MM.1S (cell line): ENCODE measurements around the gene LCP2.

ENCODE experiments used
- DNase-seq: peaks from one replicate; pipeline ENCODE4 v3.0.0-alpha.2; 2015
- H2AFZ ChIP-seq: fragments of 300-600 bp; sonication (generic); 2 replicates; pipeline ENCODE4 v1.6.0; 2016; ENCODE audit warnings: antibody characterized with exemption, low read length
- H3F3A ChIP-seq: fragments of 300-600 bp; sonication (generic); 2 replicates; pipeline ENCODE4 v1.6.1; 2016; ENCODE audit warnings: mild to moderate bottlenecking, antibody characterized with exemption, low read length, moderate library complexity, mixed read lengths; ENCODE audit not compliant: insufficient read depth
- H3K27ac ChIP-seq: fragments of 300-600 bp; sonication (generic); 2 replicates; pipeline ENCODE4 v1.5.1; 2016; ENCODE audit warnings: mild to moderate bottlenecking, low read length
- H3K27me3 ChIP-seq: fragments of 300-600 bp; sonication (generic); replicated peaks from 2 replicates; pipeline ENCODE4 v1.6.0; 2016; ENCODE audit warnings: low read length; ENCODE audit not compliant: insufficient read depth
- H3K36me3 ChIP-seq: fragments of 300-600 bp; sonication (generic); replicated peaks from 2 replicates; pipeline ENCODE4 v1.6.1; 2016; ENCODE audit warnings: mild to moderate bottlenecking, low read length, mixed read lengths; ENCODE audit not compliant: insufficient read depth
- H3K4me1 ChIP-seq: fragments of 300-600 bp; sonication (generic); 2 replicates; pipeline ENCODE4 v1.6.1; 2016; ENCODE audit warnings: low read length, mixed read lengths
- H3K4me2 ChIP-seq: fragments of 300-600 bp; sonication (generic); 2 replicates; pipeline ENCODE4 v1.6.0; 2016; ENCODE audit warnings: low read depth, low read length
- H3K4me3 ChIP-seq: fragments of 300-600 bp; sonication (generic); 2 replicates; pipeline ENCODE4 v1.5.1; 2016; ENCODE audit warnings: low read length, mixed read lengths
- H3K79me2 ChIP-seq: fragments of 300-600 bp; sonication (generic); 2 replicates; pipeline ENCODE4 v1.6.1; 2016; ENCODE audit warnings: mixed run types, low read length, mixed read lengths
- H3K9ac ChIP-seq: fragments of 300-600 bp; sonication (generic); 2 replicates; pipeline ENCODE4 v1.6.1; 2016; ENCODE audit warnings: low read length, mixed read lengths
- H3K9me2 ChIP-seq: fragments of 300-600 bp; sonication (generic); replicated peaks from 2 replicates; pipeline ENCODE4 v1.6.1; 2016; ENCODE audit warnings: mild to moderate bottlenecking, low read length, mixed read lengths; ENCODE audit not compliant: insufficient read depth
- H3K9me3 ChIP-seq: fragments of 300-600 bp; sonication (generic); replicated peaks from 2 replicates; pipeline ENCODE4 v1.6.1; 2016; ENCODE audit warnings: mild to moderate bottlenecking, low read length, mixed read lengths; ENCODE audit not compliant: insufficient read depth
- H4K20me1 ChIP-seq: fragments of 300-600 bp; sonication (generic); 2 replicates; pipeline ENCODE4 v1.6.1; 2016; ENCODE audit warnings: mild to moderate bottlenecking, low read length, moderate library complexity, mixed read lengths; ENCODE audit not compliant: insufficient read depth
- EZH2 ChIP-seq: fragments of 300-600 bp; sonication (generic); optimal IDR thresholded peaks from 2 replicates; pipeline ENCODE3; 2017; ENCODE audit warnings: low read depth, mild to moderate bottlenecking, antibody characterized with exemption, low read length, mixed read lengths
- EZH2phosphoT487 ChIP-seq: fragments of 300-600 bp; sonication (generic); IDR thresholded peaks from 2 replicates; pipeline ENCODE4 v1.6.1; 2018; ENCODE audit warnings: antibody characterized with exemption, low read length
- TF ChIP-seq, protein P1 (sequence below): fragments of 300-600 bp; sonication (generic); IDR thresholded peaks from 2 replicates; pipeline ENCODE4 v1.5.1; 2016; ENCODE audit warnings: antibody characterized with exemption, low read length, mixed read lengths

LCP2 gene

DNA sequence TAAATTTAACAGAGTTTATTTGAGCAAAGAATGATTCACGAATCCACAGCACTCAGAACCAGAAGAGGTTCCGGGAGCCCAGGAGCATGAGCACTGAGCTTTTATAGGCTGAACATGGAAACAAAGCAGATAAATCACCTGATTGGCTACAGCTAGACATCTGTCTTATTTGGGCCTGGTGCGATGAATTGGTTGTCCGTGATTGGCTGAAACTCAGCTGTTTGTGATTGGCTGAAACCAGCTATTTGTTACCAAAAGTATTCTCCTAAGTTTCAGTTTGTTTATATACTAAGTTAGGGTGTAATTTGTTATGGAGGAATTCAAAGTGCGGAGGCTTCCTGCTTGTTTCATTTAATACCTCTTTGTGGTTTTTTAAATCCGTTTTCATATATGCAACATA is 15.8 kb upstream of the LCP2 start:
- Histone ChIP-seq H3K9me3 (no peaks in the 10 kb centered on the region), H3K4me2 (no peak overlapping the region), H3K27me3 (no peaks in the 10 kb centered on the region), H3F3A (no peaks in the 10 kb centered on the region), H4K20me1 (no peaks in the 10 kb centered on the region), H3K9ac (no peak overlapping the region), H3K4me3 (no peak overlapping the region), H3K79me2 (no peaks in the 10 kb centered on the region), H3K36me3 (no peaks in the 10 kb centered on the region), H3K27ac (no peak overlapping the region), H3K9me2 (no peaks in the 10 kb centered on the region), H3K4me1 (no peaks in the 10 kb centered on the region), H2AFZ (no peak overlapping the region)
- TF ChIP-seq, protein P1, sequence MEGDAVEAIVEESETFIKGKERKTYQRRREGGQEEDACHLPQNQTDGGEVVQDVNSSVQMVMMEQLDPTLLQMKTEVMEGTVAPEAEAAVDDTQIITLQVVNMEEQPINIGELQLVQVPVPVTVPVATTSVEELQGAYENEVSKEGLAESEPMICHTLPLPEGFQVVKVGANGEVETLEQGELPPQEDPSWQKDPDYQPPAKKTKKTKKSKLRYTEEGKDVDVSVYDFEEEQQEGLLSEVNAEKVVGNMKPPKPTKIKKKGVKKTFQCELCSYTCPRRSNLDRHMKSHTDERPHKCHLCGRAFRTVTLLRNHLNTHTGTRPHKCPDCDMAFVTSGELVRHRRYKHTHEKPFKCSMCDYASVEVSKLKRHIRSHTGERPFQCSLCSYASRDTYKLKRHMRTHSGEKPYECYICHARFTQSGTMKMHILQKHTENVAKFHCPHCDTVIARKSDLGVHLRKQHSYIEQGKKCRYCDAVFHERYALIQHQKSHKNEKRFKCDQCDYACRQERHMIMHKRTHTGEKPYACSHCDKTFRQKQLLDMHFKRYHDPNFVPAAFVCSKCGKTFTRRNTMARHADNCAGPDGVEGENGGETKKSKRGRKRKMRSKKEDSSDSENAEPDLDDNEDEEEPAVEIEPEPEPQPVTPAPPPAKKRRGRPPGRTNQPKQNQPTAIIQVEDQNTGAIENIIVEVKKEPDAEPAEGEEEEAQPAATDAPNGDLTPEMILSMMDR, result no peak
- TF ChIP-seq EZH2 (no peak), EZH2phosphoT487 (no peak)
- DNase-seq, result no peak

DNA sequence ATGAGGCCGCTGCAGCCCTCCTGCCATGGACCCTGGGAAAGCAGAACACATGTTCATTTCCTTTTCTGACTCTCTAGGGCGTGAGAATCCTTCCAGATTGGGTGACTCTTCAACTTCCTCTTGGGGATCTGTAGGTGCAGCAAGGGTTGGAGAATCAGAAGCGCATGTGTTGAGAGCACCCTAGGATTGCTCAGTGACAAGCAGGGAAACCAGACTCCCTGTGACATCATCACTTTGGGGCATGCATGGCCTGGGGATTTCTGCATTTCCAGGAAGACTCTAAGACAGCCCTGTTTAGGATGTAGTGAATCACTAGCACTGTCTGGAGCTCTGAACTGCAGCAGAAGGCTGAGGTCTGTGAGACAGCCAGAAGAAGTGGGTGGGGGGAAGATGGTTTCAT is 15.1 kb upstream of the LCP2 start:
- Histone ChIP-seq H4K20me1 (no peaks in the 10 kb centered on the region), H3K4me1 (no peaks in the 10 kb centered on the region), H3K9ac (no peak overlapping the region), H3K4me2 (no peak overlapping the region), H3F3A (no peaks in the 10 kb centered on the region), H3K79me2 (no peaks in the 10 kb centered on the region), H3K27me3 (no peaks in the 10 kb centered on the region), H3K9me2 (no peaks in the 10 kb centered on the region), H2AFZ (no peak overlapping the region), H3K27ac (no peak overlapping the region), H3K4me3 (no peak overlapping the region), H3K9me3 (no peaks in the 10 kb centered on the region), H3K36me3 (no peaks in the 10 kb centered on the region)
- DNase-seq, result no peak
- no peak for TF ChIP-seq EZH2
- TF ChIP-seq, protein P1, result no peak
- TF ChIP-seq EZH2phosphoT487, result no peak

DNA sequence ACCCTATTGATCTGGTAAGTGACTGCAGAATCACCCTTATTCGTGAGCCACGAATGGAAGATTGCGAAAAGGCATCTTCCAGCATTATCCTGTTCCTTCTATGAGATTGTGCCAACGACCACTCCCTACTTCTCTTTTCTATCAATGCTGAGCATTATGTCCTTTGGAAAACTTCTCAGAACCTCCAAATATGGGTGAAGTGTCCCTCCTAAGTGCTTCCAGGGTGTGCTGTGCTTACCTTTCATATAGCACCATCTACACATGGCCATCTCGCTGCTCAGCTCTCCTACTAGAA is 14.7 kb upstream of the LCP2 start:
- TF ChIP-seq, protein P1, result no peak
- TF ChIP-seq EZH2phosphoT487 (no peak), EZH2 (no peak)
- no peak for DNase-seq
- Histone ChIP-seq H3K4me2 (no peak overlapping the region), H3K9ac (no peak overlapping the region), H3F3A (no peaks in the 10 kb centered on the region), H4K20me1 (no peaks in the 10 kb centered on the region), H3K4me1 (no peaks in the 10 kb centered on the region), H3K4me3 (no peak overlapping the region), H3K36me3 (no peaks in the 10 kb centered on the region), H3K27ac (no peak overlapping the region), H3K9me3 (no peaks in the 10 kb centered on the region), H3K9me2 (no peaks in the 10 kb centered on the region), H2AFZ (no peak overlapping the region), H3K27me3 (no peaks in the 10 kb centered on the region), H3K79me2 (no peaks in the 10 kb centered on the region)
